Prostate gland (tissue), 2 donors: ENCODE data around the gene UBL5.
A peak's percentile ranks its signal among the peaks of the same experiment; 100 is the strongest.

ENCODE experiments used
- POLR2A ChIP-seq: fragments of 450-650 bp; IDR thresholded peaks from one replicate; pipeline ENCODE4 v1.6.1; 2016; ENCODE audit warnings: antibody characterized with exemption, mild to moderate bottlenecking
- TF ChIP-seq, protein P1 (sequence below), 4 experiments: fragments of 200-600 bp in 2 of 4; fragments of 450-650 bp in 2 of 4; sonication (generic) in 2 of 4; IDR thresholded peaks; 1 replicate in 3 of 4; 2 replicates in 1 of 4; pipeline ENCODE4 v1.5.1; 2016 to 2019; ENCODE audit warnings: antibody characterized with exemption in 4 of 4, mild to moderate bottlenecking in 2 of 4, moderate library complexity in 2 of 4

DNA sequence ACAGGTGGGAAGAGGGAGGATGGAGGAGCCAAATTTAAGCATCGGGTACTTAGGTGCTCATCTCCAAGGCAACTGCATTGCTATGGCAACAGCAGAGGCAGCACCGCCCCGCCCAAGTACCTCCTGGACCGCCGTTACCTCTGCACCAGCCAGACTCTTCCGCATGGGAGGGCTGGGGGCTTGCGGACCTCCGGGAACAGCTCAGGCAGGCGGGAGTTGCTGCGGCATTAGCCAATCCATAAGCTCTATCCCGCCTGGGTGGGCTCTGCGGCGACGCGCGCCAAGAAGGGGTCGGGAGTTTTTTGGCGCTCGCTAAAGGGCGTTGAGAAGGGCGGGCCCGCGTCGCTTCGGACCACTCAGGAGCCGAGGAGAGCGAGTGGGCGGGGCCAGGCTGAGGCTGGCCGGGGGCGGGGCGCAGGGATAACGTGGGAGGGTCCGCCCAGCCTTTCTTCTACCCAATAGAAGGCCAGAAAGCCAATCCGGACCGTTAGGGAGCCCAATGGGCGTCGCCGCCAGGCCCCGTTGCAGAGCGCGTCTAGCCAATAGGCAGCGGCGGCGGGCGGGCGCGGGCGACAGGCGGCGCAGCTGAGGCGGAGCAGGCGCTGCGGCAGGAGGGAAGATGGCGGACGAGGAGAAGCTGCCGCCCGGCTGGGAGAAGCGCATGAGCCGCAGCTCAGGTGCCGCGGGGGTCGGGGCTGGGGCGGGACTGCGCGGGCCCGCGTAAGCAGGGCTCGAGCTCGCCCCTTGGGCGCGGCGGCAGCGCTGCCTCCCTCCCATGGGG lies 7.2 kb downstream of the UBL5 start, which contains the start of gene PIN1:
- TF ChIP-seq, protein P1, sequence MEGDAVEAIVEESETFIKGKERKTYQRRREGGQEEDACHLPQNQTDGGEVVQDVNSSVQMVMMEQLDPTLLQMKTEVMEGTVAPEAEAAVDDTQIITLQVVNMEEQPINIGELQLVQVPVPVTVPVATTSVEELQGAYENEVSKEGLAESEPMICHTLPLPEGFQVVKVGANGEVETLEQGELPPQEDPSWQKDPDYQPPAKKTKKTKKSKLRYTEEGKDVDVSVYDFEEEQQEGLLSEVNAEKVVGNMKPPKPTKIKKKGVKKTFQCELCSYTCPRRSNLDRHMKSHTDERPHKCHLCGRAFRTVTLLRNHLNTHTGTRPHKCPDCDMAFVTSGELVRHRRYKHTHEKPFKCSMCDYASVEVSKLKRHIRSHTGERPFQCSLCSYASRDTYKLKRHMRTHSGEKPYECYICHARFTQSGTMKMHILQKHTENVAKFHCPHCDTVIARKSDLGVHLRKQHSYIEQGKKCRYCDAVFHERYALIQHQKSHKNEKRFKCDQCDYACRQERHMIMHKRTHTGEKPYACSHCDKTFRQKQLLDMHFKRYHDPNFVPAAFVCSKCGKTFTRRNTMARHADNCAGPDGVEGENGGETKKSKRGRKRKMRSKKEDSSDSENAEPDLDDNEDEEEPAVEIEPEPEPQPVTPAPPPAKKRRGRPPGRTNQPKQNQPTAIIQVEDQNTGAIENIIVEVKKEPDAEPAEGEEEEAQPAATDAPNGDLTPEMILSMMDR (IDR thresholded peaks at IDR 0.05), result peak; percentile 44 to 93 (median 75)
- no peak for TF ChIP-seq POLR2A
